Posterior vena cava (tissue), 2 donors: ENCODE data around the gene KCNMA1. TPM values are rescaled to one million over a fixed set of nuclear protein-coding genes. Genes with fewer than 3 reads are reported as not detected.

Source experiments
- DNase-seq: peaks from one replicate; pipeline ENCODE4 v3.0.0-alpha.2; 2020; ENCODE audit warnings: low spot score
- intact Hi-C, 2 donors: fragments of 100-400 bp; cut with DNase I; formaldehyde crosslinking; loops; one replicate each; pipeline versions ENCODE4 v1.14.1 to v1.14.2; 2022 to 2023
- total RNA-seq, 2 donors: library from RNA; stranded (reverse); fragmentation: NEBNext Ultra II Directional; extraction: Animal tissue kit (Norgen Biotek cat#: 25700); gene quantifications; one replicate each; pipeline ENCODE4 v1.2.1, GENCODE V29; 2021
- donor health status: DM: yes; HTN: yes; CAD: no.
- donor health status: DM: yes; HTN: yes; CAD: no.

The KCNMA1 gene
- total RNA-seq, 2 donors from 2014 or later, result 99.7 to 117 TPM

- intact Hi-C loops, result no loop called here
Measured at GRCh38 chr10:77110757-77111156, 526.9 kb downstream of the KCNMA1 start.

GRCh38 chr10:77109351-77109994 is 528.1 kb downstream of the KCNMA1 start:
- no peak for DNase-seq
- intact Hi-C loops, result loop anchor here in 1 of 2 donors (10.0 kb wide), 1 partner anchor 95 kb away; no protein-coding TSS in a partner anchor

More at GRCh38 chr10:77110757-77111156, 526.9 kb downstream of the KCNMA1 start:
- no peak for DNase-seq

- DNase-seq, result no peak
- intact Hi-C loops, result loop anchor here in 1 of 2 donors (10.0 kb wide), 1 partner anchor 92 kb away; no protein-coding TSS in a partner anchor
Measured at GRCh38 chr10:77106676-77107075, 530.9 kb downstream of the KCNMA1 start.

GRCh38 chr10:77105761-77106221 is 531.8 kb downstream of the KCNMA1 start:
- intact Hi-C loops, result loop anchor here in 1 of 2 donors (10.0 kb wide), 1 partner anchor 91 kb away; no protein-coding TSS in a partner anchor
- no peak for DNase-seq

GRCh38 chr10:77104459-77104980 is 533.1 kb downstream of the KCNMA1 start:
- intact Hi-C loops, result loop anchor here in 1 of 2 donors (10.0 kb wide), 1 partner anchor 90 kb away; no protein-coding TSS in a partner anchor
- peak; percentile 90 for DNase-seq

- intact Hi-C loops, result loop anchor here in 1 of 2 donors (10.0 kb wide), 1 partner anchor 88 kb away; no protein-coding TSS in a partner anchor
Measured at GRCh38 chr10:77103213-77103612, 534.4 kb downstream of the KCNMA1 start.

DNA sequence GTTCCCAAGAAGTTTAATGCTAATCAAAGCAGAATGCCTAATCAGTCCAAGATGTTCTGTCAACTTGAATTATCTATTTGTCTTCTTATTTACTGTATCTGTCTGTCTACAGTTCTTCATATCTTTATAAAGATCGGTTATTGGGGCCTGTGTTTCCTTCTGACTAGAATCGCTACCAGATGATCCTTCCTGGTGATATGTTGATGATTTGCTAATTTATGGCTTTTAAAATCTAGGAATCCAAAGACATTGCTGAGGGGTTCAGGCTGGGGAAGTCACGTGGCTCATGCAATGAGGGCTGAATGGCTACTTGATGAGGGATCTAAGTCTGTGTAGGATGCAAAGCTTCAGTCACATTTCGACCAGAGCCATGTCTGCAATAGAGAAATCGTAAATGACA is 536.3 kb downstream of the KCNMA1 start:
- no peak for DNase-seq
- intact Hi-C loops, result loop anchor here in 1 of 2 donors (10.0 kb wide), 1 partner anchor 87 kb away; no protein-coding TSS in a partner anchor

More at GRCh38 chr10:77103213-77103612, 534.4 kb downstream of the KCNMA1 start:
- no peak for DNase-seq

GRCh38 chr10:77099136-77099535 is 538.5 kb downstream of the KCNMA1 start:
- intact Hi-C loops, result no loop called here
- no peak for DNase-seq

GRCh38 chr10:77097625-77098024 is 540.0 kb downstream of the KCNMA1 start:
- intact Hi-C loops, result no loop called here
- no peak for DNase-seq

DNA sequence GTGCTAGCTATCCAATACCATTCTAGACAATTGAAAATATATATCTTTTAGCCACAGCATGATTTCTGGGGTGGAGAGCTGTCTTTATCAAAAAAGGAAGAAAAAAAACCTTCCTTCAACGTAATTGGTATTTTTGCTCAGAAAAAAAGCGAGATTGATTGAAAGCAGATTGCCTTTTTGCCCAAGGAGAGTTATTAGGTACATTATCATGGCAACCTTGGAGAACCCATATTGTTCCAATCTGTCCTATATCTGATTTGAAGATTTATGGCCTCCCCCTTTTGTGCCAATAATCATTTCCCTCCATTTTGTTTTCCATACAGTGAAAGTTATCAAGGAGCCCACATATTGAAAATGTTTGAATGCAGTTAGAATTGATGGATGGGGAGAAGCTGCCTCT is 544.5 kb downstream of the KCNMA1 start:
- no peak for DNase-seq
- intact Hi-C loops, result no loop called here

DNA sequence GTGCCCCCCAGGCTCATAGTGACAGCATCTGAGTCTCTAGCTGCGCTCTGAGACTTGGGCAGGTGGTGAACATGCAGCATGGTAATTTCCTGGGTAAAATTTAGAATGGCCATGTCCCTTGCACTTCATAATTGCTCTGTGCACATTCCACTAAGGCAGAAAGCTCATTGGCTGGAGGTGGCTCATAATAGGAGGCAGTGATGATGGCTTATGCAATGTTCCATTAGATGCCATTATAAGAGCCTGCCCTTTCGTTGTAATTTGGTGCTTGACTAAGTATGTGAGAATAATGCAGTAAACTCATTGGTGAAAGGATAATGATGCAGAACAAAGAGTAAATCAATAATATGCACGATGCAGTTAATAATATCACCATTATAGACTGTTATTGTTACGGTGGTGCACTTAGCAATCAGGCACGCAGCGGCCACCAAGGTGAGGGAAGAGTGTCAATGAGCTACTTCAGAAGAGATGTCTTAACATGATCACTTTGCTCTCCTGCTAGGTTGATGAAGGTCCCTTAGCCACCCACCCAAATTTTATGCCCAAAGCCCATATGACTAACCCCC is 545.9 kb downstream of the KCNMA1 start:
- no peak for DNase-seq

DNA sequence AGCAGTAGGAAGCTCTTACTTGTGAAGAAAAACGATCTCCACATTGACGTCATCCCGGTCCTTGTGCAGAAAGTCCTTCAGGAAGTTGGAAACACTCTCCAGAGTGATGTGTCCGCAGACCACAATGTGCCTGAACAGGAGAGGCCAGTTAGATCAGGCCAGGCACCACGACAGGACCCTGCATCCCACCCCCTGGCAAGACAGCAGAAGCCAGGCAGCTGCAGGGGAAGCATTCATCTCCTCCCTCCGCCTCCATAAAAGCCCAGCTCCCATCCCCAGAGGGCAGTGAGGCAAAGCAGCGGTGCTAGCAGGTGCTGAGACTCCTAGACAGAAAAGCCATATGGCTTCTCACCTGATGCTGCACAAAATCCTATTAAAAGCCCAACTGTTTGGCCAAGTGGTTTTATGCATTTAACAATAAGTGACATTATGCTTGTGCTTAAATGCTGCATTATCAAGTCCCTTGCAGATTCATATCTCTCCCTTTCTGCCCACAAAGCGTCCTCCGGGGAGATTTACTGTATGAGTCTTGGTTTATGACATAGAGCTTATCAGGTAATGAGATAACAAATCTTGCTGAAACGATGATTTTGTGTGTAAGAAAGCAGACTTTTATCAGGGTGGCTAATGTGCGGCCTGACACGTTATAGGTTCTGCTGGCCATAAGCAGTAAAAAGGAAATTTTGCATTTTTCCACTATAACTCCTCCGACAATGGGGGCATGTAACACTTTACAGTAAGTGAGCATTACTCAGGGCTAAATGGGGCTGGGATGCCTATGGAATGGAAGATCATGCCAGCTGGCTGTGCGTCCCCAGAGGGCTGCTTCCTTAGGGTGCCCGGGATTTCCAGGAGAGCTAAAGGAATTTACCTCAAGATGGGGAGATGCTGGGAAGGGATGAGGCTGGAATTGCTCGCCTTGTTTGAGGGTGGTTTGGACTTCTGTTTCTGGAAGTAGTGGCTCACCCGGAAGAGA is 546.9 kb downstream of the KCNMA1 start:
- DNase-seq, result no peak
- intact Hi-C loops, result no loop called here

More for the DNA sequence above, 545.9 kb downstream of the KCNMA1 start:
- intact Hi-C loops, result no loop called here

GRCh38 chr10:77087366-77087765 is 550.2 kb downstream of the KCNMA1 start:
- DNase-seq, result no peak

GRCh38 chr10:77086081-77086480 is 551.5 kb downstream of the KCNMA1 start:
- intact Hi-C loops, result no loop called here
- DNase-seq, result no peak

More at GRCh38 chr10:77087366-77087765, 550.2 kb downstream of the KCNMA1 start:
- intact Hi-C loops, result no loop called here

- DNase-seq, result no peak
- intact Hi-C loops, result no loop called here
Measured at GRCh38 chr10:77085344-77085743, 552.3 kb downstream of the KCNMA1 start.

- intact Hi-C loops, result no loop called here
- no peak for DNase-seq
Measured at GRCh38 chr10:77084431-77085144, 553.0 kb downstream of the KCNMA1 start.

- intact Hi-C loops, result no loop called here
- no peak for DNase-seq
Measured at GRCh38 chr10:77082601-77083252, 554.9 kb downstream of the KCNMA1 start.

GRCh38 chr10:77081481-77081891 is 556.1 kb downstream of the KCNMA1 start:
- intact Hi-C loops, result no loop called here
- no peak for DNase-seq
